IPS DF 4.7 (cell line): ENCODE measurements around the gene PRDX5.

Experiments
- DNase-seq: peaks from one replicate; pipeline ENCODE4 v3.0.0-alpha.2; 2013; ENCODE audit warnings: low spot score; ENCODE audit errors: extremely low read depth

The PRDX5 gene

DNA sequence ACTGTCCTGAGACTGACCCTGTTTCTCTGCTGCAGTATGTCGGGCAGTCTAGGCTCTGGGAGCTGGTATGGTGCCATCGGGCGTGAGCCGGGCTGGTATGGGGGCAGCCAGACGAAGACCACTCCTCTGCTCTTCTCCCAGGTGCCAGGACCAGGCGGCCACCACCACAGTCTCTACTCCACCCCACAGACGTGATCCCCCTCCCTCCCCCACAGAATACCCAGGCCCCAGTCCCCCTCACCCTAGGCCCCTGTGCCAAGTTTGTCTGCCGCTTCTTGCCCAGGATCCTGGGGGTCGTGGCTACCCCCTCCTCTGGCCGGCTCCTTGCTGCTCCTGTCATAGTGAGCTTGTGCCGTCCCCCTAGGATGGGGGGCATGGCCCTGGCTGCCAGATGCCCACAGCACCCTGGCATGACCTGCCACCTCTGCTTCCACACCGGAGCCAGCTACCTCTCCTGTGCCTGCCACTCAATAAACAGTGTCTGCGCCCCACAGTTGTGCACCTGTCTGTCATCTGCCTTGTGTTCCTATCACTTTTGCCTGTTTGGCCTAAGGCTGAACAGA, 28.8 kb upstream of the PRDX5 start:
- no peak for DNase-seq

DNA sequence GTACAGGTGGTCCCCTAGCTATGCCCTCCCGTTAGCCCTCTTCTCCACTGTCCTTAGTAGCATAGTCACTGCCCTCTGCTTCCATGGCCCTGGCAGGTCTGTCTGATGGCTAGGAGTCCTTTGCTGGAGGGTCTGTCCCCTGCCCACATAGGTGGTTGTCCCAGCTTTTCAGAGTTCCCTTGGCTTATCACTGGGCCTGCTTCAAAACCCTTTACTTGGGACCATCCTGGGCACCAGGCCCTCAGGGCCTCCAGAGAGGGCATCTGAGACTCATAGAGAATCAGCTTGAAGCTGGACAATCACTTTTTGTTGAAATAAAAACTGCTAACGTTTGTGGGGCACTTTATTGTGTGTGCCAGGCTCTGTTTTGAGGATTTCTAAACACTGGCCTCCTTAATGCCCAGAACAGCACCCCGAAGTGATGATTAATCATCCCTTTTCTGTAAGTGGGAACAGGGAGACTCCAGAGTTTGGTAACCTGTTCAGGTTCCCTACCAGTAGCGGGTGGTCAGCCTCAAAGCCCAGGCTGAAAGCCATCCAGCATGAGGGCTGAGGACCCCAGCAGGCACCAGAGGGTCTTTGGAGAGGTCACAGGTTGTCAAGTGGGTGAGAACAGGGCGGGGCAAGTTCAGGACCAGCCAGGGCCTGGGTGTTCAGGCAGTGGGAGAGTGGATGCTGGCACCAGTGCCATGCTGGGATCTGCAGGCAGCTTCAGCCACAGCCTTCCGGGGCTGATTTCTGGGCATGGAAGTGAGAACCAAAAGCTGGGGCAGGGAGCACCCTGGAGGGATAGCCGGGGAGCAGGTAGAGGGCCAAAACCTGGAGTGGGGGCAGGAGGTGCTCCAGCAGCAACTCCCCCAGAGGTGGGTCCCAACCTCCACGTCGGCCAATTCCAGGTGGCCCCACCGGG, 27.3 kb upstream of the PRDX5 start:
- DNase-seq = no peak

DNA sequence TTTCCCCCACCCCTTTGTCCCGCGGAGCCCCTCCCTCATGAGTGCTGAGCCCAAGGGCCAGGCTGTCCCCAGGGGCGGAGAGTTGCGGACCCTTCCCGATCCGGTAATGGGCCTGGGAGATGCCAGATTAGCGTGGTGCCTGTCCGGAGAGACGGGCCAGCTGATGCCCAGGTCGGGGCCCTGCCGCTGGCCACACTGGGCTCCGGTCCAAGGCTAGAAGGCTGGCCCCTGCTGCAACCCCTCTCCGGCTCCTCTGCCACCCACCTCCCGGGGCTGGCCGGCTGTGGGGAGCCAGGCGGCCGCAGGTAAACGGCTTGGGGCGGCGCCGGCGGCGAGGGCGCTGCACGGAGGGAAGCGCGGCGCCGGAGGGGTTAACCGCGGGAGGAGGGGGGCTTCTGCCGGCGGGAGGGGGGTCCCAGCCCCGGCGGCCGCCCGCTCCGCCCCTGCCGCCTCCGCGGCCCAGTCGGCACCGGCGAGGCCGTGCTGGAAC, 26.6 kb upstream of the PRDX5 start, which contains the start of gene KCNK4:
TSS of gene KCNK4 (plus strand) at position 41 of the 490 bp plus-strand sequence. CDS start 1,717 bp downstream, outside the sequence.
- DNase-seq = no peak

DNA sequence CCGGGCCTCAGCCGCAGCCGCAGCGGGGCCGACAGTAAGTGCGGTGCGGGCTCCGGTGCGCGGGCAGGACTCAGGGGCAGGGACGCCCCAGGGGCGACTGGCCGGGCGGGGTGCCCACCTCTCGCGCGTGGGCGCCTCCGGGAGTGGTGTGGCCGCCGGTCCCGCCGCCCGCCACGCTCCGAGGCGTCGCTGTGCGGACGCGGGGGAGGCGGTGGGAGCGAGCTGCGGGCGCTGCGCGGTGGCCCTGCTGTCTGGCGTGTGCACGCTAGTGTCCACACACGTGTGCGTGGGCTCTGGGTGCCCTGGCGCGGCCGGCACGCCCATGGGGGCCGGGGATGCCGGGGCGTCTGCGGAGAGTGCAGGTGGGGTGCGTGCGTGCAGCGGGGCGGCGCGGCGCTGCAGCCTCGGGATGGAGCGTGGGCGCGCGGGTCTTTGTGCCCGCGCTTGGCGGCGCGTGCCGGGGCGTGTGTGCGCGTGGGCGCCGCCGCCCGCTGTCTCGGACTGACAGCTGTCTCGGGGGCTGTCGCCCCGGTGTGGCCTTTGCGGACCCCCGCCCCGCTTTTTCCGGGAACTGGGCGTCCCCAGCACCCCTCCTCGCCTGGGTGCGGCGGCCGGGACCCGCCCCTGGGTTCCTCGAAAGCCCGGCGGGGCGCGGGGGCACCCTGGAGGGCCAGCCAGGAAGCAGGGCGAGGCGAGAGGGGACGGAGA, 26.0 kb upstream of the PRDX5 start:
- DNase-seq = no peak

DNA sequence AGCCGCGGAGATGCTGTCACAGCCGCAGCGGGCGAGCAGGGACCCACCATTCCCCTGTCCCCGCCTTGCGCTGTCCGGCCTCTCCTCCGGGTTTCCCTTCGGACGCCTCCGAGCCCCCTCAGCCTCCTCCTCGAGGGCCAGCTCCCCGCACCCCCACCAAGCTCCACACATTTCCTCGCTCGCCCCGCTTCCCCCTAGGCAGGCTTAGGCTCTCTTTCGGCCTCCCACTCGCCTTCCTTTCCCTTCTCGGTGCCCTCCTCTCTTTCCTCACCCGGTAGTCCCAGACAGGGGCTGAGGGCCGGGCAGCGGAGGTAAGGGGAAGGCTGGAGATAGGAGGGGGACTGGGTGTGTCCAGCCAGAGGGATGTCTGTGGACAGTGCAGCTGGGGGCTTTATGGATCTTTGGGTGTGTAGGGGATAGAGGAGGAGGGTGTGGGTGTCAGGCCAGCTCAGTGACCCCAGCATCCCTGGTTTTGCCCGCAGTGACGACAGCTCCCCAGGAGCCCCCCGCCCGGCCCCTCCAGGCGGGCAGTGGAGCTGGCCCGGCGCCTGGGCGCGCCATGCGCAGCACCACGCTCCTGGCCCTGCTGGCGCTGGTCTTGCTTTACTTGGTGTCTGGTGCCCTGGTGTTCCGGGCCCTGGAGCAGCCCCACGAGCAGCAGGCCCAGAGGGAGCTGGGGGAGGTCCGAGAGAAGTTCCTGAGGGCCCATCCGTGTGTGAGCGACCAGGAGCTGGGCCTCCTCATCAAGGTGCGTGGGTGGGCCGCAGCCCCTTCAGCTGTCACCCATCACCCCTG, 25.3 kb upstream of the PRDX5 start:
- DNase-seq = no peak

DNA sequence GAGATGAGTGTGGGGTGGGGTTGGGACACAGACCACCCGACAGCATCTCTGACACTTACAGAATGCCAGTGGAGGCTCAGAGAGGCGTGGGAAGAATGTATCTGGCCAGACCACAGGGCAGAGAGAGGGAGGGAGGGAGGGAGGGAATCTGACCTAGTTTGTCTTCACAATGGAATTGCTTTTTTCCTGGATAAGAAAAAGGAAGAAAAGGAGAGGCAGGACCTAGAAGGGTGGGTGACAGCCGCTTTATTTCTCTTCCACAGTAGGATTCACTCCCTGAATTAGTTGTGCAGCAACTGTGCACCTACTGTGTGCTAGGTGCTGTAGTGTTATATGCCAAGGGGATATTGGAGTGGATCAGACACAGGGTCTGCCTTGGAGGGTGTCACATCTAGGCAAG, 23.1 kb upstream of the PRDX5 start:
- no peak for DNase-seq

DNA sequence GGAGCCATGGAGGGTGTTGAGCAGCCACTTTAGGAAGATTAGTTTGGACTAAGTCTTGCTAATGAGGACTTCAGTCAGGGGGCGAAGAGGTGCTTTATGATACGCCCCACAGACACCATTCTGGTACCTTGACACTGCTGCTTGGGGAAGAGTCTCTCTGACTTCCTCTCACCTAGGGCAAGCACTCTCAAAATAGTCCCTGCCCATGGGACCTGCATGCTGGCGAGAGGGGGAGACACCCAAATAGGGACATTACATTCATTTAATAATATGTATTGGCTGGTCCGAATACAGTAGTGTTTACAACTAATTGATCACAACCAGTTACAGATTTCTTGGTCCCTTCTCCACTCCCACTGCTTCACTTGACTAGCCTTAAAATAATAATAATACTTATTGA, 22.2 kb upstream of the PRDX5 start:
- DNase-seq = no peak

DNA sequence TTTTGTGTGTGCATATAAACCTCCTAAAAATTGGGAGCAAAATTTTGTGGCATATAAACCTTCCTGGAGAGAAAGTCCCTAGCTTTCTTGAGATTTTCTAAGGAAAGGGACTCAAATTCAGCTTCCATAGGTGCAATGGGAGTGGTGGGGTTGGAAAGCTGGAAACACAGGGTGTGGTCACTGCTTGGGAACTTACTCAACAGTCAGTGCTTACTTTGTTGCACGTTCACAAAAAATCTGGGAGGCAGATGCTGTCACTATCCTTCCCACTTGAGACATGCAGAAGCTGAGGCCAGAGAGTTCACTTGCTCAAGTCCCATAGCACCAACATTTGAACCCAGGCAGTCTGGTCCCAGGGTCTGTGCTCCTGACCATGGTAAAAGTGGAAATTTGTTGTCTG, 21.7 kb upstream of the PRDX5 start:
- no peak for DNase-seq

DNA sequence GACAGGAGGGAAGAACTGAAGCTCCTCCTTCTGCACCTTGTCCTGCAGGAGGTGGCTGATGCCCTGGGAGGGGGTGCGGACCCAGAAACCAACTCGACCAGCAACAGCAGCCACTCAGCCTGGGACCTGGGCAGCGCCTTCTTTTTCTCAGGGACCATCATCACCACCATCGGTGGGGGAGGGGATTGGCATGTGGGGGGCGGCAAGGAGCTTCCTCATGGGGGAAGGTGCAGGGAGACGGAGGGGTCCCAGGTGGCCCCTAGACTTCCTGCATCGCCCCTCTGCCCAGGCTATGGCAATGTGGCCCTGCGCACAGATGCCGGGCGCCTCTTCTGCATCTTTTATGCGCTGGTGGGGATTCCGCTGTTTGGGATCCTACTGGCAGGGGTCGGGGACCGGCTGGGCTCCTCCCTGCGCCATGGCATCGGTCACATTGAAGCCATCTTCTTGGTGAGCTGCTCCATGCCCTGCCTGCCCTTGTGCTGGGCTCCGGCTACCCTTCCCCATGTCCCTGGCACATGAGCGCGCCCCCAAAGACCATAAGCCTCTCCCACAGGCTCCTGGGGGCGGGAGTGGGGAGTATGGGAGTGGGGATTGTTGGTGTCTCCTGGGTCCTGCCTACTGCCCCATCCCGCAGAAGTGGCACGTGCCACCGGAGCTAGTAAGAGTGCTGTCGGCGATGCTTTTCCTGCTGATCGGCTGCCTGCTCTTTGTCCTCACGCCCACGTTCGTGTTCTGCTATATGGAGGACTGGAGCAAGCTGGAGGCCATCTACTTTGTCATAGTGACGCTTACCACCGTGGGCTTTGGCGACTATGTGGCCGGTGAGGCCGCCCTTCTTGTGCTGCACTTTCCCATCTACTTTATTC, 20.9 kb upstream of the PRDX5 start:
- no peak for DNase-seq

DNA sequence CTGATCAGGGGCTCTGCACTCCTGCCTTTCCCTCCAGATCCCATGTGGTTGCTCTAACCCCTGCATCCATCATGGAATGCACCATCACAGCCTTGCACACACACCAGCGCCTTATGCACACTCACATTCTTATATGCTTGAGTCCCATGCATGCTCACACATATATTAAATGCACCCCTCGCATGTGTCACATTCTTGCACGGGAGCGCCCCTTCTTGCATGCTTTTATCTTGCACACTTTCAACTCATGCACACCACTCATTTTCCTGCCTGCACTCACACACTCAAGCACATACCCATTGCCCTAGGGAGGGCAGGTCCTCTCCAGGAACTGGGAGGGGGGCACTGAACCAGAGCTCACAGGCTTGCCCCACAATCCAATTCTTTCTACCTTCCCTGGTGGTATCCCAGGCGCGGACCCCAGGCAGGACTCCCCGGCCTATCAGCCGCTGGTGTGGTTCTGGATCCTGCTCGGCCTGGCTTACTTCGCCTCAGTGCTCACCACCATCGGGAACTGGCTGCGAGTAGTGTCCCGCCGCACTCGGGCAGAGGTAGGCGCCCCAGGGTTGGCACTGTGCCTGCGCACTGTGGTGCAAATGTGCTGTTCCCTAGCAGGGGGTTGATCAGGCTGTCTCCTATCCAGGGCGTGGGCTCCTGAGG, 20.1 kb upstream of the PRDX5 start:
- no peak for DNase-seq

DNA sequence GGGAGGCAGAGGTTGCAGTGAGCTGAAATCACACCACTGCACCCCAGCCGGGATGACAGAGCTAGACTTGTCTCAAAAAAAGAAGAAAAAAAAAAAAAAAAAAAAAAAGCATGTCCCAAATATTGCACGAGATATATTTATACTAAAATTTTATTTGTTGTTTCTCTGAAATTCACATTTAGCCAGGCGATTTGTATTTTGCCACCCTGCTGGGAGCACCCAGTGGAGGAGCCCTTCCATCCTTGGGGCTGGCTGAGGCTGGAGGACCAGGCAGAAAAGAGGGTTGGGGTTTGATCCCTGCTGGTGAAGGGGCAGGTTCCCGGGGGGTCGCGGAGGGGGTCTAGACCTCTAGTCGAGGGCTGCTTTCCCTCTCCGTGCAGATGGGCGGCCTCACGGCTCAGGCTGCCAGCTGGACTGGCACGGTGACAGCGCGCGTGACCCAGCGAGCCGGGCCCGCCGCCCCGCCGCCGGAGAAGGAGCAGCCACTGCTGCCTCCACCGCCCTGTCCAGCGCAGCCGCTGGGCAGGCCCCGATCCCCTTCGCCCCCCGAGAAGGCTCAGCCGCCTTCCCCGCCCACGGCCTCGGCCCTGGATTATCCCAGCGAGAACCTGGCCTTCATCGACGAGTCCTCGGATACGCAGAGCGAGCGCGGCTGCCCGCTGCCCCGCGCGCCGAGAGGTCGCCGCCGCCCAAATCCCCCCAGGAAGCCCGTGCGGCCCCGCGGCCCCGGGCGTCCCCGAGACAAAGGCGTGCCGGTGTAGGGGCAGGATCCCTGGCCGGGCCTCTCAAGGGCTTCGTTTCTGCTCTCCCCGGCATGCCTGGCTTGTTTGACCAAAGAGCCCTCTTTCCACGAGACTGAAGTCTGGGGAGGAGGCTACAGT, 18.7 kb upstream of the PRDX5 start:
- no peak for DNase-seq

DNA sequence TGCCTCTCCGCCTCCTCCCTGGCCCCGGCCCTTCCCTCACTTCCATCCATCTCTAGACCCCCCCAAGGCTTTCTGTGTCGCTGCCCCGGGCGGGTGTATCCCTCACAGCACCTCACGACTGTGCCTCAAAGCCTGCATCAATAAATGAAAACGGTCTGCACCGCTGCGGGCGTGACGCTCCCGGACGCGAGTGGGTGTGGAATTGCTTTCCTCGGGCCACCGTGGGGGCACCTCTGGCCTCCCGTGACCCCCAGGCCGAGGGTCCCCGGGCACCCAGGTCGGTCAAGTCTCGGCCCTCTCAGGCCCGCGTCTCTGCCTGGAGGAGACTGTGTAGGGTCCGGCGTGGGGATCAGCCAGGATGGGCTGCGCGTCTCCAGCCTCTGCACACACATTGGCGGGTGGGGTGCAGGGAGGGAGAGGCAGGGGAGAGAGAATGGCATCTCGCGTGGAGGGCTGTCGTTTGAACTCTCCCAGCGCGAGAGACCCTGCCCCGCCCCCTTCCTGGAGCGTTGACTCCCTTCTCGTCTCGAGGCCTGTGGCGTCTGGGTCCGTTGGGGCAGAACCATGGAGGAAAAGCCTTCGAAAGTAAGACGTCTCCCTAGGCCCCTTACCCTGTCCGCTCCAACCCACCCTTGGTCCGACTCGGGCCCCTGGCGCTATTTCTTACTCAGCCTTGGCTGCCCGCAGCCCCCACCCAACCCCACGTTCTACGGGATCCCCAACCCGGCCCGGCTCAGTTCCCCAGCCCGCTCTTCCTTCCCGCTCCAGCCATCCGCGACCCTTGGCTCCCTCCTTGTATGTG, 17.9 kb upstream of the PRDX5 start, which contains the start of gene CATSPERZ:
TSS of gene CATSPERZ (plus strand) at position 512 of the 802 bp plus-strand sequence. CDS start at position 565, 53 bp downstream.
- no peak for DNase-seq

DNA sequence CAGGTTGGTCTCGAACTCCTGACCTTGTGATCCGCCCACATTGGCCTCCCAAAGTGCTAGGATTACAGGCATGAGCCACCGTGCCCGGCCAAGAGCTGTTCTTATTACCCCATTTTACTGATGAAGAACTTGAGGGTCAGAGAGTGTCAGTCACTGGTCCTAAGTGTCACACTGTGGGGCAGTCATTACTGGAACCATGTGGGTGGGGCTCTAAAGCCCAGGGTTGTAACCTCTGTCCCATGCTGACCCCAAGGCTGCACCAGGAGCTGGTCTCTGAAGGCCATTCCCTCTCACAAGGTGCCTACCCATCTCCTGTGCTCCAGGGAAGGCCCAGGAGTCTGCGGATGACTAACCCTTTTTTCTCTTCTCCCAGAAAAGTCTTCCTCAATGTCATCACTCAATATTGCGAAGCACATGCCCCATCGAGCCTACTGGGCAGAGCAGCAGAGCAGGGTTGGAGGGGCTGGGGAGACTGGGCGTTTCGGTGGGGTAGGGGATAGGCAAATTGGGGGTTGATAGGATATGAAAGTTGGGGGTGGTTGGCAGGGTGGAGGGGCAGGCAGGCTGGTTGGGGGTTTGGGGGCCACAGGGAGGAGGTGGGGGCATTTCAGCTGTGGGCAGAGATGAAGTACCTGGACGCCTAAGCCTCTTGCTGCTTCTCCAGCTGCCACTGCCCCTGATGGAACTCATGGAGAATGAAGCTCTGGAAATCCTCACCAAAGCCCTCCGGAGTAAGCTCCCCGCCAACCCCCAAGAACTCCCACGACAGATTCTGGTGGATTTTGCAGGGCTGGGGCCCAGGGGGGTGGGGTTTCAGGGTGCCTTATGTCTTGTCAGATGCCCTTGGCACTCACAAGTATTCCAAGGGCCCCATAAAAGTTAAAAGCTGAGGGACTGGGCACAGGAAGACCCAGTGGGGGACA, 14.6 kb upstream of the PRDX5 start:
- no peak for DNase-seq

DNA sequence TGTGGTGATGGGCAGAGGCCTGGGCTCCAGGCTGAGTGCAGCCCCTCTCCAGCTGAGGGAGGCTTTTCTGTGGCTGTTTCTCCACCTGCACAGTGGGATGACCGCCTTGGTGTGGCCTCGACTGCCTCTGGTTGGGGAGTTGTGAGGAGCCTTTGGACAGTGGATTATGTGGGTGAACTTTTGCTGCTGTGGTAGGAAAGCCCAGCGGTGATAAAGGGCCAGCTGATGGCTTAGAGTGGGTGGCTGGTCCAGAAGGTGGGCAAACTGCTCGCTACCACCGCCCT, 13.9 kb upstream of the PRDX5 start:
- no peak for DNase-seq

DNA sequence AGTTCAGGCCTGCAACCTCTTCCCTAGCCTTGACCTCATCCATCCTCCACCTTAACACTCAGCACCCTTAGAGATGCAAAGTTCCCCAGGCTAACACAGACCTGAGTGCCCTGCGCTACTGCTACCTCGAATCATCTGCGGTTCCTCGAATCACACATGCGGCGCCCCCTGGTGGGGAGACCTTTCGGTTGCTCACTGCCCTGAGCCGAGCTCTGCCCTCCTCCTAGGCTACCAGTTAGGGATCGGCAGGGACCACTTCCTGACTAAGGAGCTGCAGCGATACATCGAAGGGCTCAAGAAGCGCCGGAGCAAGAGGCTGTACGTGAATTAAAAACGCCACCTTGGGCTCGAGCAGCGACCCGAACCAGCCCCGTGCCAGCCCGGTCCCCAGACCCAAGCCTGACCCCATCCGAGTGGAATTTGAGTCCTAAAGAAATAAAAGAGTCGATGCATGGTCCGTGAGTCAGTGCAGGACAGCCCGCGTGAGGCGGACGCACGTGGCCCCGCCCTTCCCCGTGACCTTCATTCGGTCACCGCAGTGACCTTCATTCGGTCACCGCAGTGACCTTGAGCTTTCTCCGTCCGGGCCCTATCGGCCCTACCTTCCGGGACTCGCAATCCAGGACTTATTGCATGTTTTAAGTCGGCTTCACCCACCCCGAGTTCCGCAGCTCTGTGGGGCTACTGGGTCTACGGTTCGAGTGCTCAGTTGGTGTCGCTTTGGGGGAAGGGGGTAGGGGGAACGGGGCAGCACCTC, 13.4 kb upstream of the PRDX5 start:
- no peak for DNase-seq

DNA sequence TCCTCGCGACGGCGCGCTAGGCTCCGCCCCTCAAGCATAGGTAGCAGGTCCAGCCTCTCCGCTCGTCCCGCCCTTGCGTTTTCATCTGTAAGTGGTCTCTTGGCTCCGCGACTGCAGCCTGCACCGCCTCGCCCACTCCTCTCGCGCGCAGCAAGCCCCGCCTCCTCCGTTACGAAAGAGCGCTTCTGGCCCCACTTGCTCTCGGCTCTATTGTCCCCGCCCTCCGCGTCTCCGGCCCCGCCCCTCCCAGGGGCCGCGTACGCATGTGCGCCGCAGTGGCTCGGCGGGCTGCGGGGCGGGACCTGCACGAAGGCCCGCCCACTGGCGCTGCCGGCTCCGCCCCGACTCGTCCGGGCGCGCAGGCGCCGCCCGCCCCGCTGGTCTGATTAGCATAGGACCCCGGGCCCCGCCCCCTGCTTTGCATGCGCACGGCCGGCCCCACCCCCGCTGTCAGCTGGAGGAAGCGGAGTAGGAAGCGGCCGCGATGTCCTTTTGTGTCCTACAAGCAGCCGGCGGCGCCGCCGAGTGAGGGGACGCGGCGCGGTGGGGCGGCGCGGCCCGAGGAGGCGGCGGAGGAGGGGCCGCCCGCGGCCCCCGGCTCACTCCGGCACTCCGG, 12.7 kb upstream of the PRDX5 start, which contains the start of gene ESRRA:
TSS of gene ESRRA (plus strand) at position 450 of the 616 bp plus-strand sequence. CDS start 1,656 bp downstream, outside the sequence.
- no peak for DNase-seq
